Measurements from ENCODE around the gene KCNG4.

Gene KCNG4

GRCh38 chr16:84258266-84258665 lies 18.5 kb upstream of the KCNG4 start:
- in situ Hi-C loops (cut with HindIII; ENCODE audit: low pct_unique_long_range_greater_than_20kb, low sequenced_read_pairs), result no loop called here
- no peak for TF ChIP-seq JUND (IDR thresholded peaks at IDR 0.05; ENCODE audit: low read depth)
- no peak for DNase-seq (ENCODE audit: low read depth in 1 of 2, low spot score in 1 of 2)

- DNase-seq (ENCODE audit: low read depth in 1 of 2, low spot score in 1 of 2), result no peak
- TF ChIP-seq JUND (IDR thresholded peaks at IDR 0.05; ENCODE audit: low read depth), result no peak
- in situ Hi-C loops (cut with HindIII; ENCODE audit: low pct_unique_long_range_greater_than_20kb, low sequenced_read_pairs), result no loop called here
These were observed 15.4 kb upstream of the KCNG4 start for GRCh38 chr16:84255050-84255810.

- DNase-seq (ENCODE audit: low read depth in 1 of 2, low spot score in 1 of 2), result no peak
- in situ Hi-C loops (cut with HindIII; ENCODE audit: low pct_unique_long_range_greater_than_20kb, low sequenced_read_pairs), result no loop called here
- TF ChIP-seq JUND (IDR thresholded peaks at IDR 0.05; ENCODE audit: low read depth), result no peak
These were observed 14.2 kb upstream of the KCNG4 start for GRCh38 chr16:84254062-84254461.

- DNase-seq (ENCODE audit: low read depth in 1 of 2, low spot score in 1 of 2), result no peak
- in situ Hi-C loops (cut with HindIII; ENCODE audit: low pct_unique_long_range_greater_than_20kb, low sequenced_read_pairs), result no loop called here
- TF ChIP-seq JUND (IDR thresholded peaks at IDR 0.05; ENCODE audit: low read depth), result no peak
These were observed 13.4 kb upstream of the KCNG4 start for GRCh38 chr16:84253173-84253572.

- DNase-seq (ENCODE audit: low read depth in 1 of 2, low spot score in 1 of 2), result no peak
- no peak for TF ChIP-seq JUND (IDR thresholded peaks at IDR 0.05; ENCODE audit: low read depth)
- in situ Hi-C loops (cut with HindIII; ENCODE audit: low pct_unique_long_range_greater_than_20kb, low sequenced_read_pairs), result no loop called here
These were observed 12.4 kb upstream of the KCNG4 start for GRCh38 chr16:84252184-84252583.

- TF ChIP-seq JUND (IDR thresholded peaks at IDR 0.05; ENCODE audit: low read depth), result no peak
- DNase-seq (ENCODE audit: low read depth in 1 of 2, low spot score in 1 of 2), result no peak
- in situ Hi-C loops (cut with HindIII; ENCODE audit: low pct_unique_long_range_greater_than_20kb, low sequenced_read_pairs), result no loop called here
These were observed 8.0 kb upstream of the KCNG4 start for GRCh38 chr16:84247844-84248243.

- DNase-seq (ENCODE audit: low read depth in 1 of 2, low spot score in 1 of 2), result no peak
- TF ChIP-seq JUND (IDR thresholded peaks at IDR 0.05; ENCODE audit: low read depth), result no peak
- in situ Hi-C loops (cut with HindIII; ENCODE audit: low pct_unique_long_range_greater_than_20kb, low sequenced_read_pairs), result no loop called here
These were observed 7.5 kb upstream of the KCNG4 start for GRCh38 chr16:84247331-84247730.

GRCh38 chr16:84246679-84247077 lies 6.9 kb upstream of the KCNG4 start:
- in situ Hi-C loops (cut with HindIII; ENCODE audit: low pct_unique_long_range_greater_than_20kb, low sequenced_read_pairs), result no loop called here
- DNase-seq (ENCODE audit: low read depth in 1 of 2, low spot score in 1 of 2), result no peak
- no peak for TF ChIP-seq JUND (IDR thresholded peaks at IDR 0.05; ENCODE audit: low read depth)

- TF ChIP-seq JUND (IDR thresholded peaks at IDR 0.05; ENCODE audit: low read depth), result no peak
- in situ Hi-C loops (cut with HindIII; ENCODE audit: low pct_unique_long_range_greater_than_20kb, low sequenced_read_pairs), result no loop called here
- no peak for DNase-seq (ENCODE audit: low read depth in 1 of 2, low spot score in 1 of 2)
These were observed 6.3 kb upstream of the KCNG4 start for GRCh38 chr16:84245956-84246678.

- in situ Hi-C loops (cut with HindIII; ENCODE audit: low pct_unique_long_range_greater_than_20kb, low sequenced_read_pairs), result no loop called here
- TF ChIP-seq JUND (IDR thresholded peaks at IDR 0.05; ENCODE audit: low read depth), result no peak
These were observed 4.9 kb upstream of the KCNG4 start for GRCh38 chr16:84244728-84245127.

GRCh38 chr16:84243732-84244131 lies 3.9 kb upstream of the KCNG4 start:
- in situ Hi-C loops (cut with HindIII; ENCODE audit: low pct_unique_long_range_greater_than_20kb, low sequenced_read_pairs), result no loop called here
- TF ChIP-seq JUND (IDR thresholded peaks at IDR 0.05; ENCODE audit: low read depth), result no peak
- DNase-seq (ENCODE audit: low read depth in 1 of 2, low spot score in 1 of 2), result peak in 1 of 2 experiments; percentile 25

More at GRCh38 chr16:84244728-84245127, 4.9 kb upstream of the KCNG4 start:
- no peak for DNase-seq (ENCODE audit: low read depth in 1 of 2, low spot score in 1 of 2)

GRCh38 chr16:84242839-84243238 lies 3.0 kb upstream of the KCNG4 start:
- no peak for DNase-seq (ENCODE audit: low read depth in 1 of 2, low spot score in 1 of 2)
- in situ Hi-C loops (cut with HindIII; ENCODE audit: low pct_unique_long_range_greater_than_20kb, low sequenced_read_pairs), result no loop called here
- TF ChIP-seq JUND (IDR thresholded peaks at IDR 0.05; ENCODE audit: low read depth), result no peak

GRCh38 chr16:84241778-84242177 lies 2.0 kb upstream of the KCNG4 start:
- TF ChIP-seq JUND (IDR thresholded peaks at IDR 0.05; ENCODE audit: low read depth), result no peak
- in situ Hi-C loops (cut with HindIII; ENCODE audit: low pct_unique_long_range_greater_than_20kb, low sequenced_read_pairs), result no loop called here

More at GRCh38 chr16:84241778-84242177, 2.0 kb upstream of the KCNG4 start:
- no peak for DNase-seq (ENCODE audit: low read depth in 1 of 2, low spot score in 1 of 2)

Data from T47D (cell line).